HuH-7.5 (cell line): ENCODE results near the gene MSI2.
"Not testable (repeated sequence)": the region's sequence is repeated elsewhere in the genome, so short reads cannot be mapped to it uniquely, and the experiment has no call there.

Experiments used
- DNase-seq: peaks from one replicate; pipeline ENCODE4 v3.0.0; 2011; ENCODE audit warnings: low spot score

The MSI2 gene

DNA sequence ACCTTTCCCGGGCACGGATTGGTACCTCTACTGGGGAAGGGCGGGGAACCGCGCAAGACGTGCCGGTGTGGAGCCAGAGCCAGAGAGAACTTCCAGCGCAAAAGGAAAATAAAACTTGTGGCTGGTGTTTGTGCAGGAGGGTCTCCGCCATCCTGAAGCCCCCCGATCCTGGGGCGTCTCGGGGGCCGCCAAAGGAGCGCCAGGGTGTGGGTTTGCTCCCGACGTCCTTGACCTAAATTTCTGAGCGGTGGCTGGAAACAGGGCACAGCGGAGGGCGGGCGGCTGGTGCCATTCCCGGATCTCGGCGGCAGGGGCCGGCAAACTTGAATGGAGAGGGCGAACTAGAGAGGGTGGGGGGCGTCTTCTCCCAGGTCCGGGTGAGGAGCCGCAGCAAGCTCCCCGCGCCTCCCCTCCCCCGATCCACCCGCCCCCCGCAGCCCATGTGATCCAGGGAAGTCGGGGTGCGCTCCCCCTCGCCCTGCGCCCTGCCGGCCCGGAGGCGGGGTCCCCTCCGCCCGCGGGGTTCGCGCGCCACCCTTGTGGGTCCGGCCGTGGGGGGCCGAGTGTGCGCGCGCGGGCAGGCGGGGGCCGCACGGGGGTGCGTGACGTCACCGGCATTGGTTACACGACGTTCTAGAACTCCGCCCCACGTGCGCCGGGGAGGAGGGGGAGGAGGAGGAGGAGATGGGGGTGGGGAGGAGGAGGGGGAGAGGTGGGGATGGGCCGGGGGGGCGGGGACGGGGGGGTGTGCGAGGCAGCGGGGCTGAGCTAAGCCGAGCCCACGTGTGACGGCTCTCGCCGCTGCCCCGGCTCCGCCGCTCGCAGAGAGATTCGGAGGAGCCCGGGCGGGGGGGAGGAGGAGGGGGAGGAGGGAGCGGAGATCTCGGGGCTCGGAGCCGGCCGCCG, at the start of gene MSI2:
TSS of gene MSI2 (plus strand) at position 748 of the 906 bp plus-strand sequence. CDS start 220 bp downstream, outside the sequence.
- DNase-seq = peak; percentile 60

- no peak for DNase-seq
Measured at GRCh38 chr17:57206928-57207327, 49.4 kb upstream of the MSI2 start.

DNA sequence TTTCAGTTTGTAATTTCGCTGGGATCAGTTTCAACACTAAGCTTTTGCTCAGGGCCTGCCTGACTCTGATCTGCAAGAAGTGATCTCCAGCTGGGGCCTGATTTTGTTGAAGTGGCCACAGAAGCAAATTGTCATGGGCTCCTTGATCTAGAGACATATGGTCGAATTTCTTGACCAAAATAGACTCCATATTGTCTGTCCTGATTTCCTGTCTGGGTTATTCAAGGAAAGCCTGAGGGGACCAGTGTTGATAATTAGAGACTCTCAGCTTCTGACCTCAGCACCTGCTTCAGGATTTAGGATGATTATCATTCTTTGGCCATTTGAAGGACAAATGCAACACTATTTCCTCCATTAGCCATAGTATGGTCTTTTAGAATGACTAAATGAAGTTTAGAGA, 48.9 kb upstream of the MSI2 start:
- DNase-seq = no peak

DNA sequence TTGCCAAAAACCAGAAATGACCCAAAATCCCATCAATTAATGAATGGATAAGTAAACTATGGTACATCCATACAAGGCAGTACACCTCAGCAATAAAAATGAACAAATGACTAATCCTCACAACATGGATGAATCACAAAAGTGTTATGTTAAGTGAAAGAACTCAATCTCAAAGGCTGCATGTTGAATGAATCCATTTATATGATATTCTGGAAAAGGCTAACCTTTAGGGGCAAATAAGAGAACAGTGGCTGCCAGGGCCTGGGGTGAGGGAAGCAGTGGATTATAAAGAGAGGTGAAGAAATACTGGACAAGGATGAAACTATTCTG, 46.1 kb upstream of the MSI2 start:
- no peak for DNase-seq

DNA sequence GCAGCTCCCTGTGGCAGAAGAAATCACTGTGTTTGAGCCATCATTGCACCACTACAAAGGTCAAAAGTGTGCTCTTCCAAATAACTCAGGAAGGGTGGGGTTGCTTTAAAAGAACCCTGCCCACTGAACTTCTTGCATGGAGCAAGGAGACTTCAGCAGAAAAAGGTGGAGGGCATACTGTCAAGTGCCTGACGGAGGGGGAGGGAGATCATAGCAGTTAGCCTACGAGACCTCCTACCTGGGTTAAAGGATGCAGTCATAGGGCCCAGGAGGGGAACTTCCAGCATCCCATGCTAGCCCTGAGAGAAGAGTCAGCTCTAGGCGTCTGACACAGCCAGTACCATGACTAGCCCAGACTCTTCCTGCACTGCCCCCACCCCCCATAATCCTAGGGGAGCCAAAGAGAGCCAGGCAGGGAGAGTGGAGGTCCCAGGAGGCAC, 45.3 kb upstream of the MSI2 start:
- DNase-seq = no peak

DNA sequence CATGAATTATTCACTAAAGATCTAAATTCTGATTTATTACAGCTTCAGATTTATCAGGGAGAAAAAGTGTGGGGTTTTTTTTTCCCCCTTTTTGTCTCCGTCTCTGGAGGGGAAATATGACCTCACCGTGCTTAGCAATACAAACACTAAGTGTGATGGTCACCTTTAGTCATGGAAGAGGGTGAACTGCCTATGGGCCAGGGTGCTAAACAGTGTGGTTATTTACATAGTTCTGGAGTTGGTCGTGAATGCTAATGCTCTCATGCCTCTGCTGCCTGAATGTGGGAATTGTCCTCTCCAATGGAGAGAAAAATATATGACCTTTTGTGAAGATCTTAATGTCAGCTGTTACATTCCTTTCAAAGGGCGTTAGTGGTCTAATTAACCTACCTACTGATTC, 44.8 kb upstream of the MSI2 start:
- DNase-seq = peak; percentile 46

DNA sequence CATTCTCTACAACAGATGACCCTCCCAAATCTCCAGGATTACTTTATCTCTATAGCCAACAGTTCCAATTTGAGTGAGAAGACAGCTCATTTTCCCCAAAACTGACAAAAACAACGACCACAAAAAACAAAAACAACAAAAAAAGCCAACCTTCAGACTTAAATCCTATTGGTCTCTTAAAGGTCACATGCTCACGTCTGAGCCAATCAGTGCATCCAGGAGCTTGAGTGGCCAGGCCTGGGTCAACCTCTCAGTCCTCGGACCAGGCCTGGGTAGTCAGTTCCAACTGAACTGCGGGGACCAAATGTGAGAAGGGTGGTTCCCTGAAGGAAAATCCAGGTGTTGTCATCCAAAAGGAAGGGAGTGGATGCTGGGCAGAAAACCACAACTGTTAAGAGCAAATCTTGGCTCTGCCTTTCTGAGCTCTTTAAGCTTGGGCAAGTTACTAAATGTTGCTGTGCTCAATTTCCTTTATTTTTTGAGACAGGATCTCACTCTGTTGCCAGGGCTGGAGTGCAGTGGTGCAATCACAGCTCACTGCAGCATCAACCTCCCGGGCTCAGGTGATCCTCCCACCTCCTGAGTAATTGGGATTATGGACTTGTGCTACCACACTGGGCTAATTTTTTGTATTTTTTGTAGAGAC, 43.0 kb upstream of the MSI2 start:
- DNase-seq = no peak

DNA sequence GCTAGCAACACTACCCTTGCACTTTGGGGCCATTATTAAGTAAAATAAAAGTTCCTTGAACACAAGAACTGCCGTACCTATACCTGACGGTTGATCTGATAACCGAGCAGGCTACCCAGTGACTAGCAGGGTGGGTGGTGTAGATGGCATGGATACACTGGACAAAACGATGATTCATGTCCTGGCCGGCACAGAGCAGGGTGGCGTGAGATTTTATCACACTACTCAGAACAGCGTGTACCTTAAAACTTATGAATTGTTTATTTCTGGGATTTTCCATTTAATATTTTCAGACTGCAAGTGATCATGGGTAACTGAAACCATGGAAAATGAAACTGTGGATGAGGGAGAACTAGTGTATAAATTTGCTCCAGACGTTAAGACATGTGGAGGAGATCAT, 41.0 kb upstream of the MSI2 start:
- peak; percentile 20 for DNase-seq

- DNase-seq = no peak
Measured at GRCh38 chr17:57221366-57222350, 34.7 kb upstream of the MSI2 start.

- DNase-seq = not testable (repeated sequence)
Measured at GRCh38 chr17:57222422-57222821, 33.9 kb upstream of the MSI2 start.

DNA sequence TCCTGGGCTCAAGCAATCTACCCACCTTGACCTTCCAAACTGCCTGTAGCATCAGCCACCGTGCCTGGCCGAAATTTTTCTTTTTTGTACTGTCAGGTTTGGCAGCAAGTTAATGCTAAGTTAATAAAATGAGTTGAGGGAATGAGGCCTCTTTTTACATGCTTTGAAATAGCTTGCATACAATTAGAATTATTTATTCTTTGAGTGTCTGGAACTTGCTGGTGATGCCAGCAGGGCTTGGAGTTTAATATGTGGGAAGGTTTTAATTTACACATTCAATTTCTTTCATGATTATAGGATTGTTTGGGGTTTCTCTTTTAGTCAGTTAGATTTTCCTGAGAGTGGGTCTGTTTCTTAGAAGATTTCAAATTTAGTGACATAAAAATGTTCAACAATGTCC, 31.2 kb upstream of the MSI2 start:
- DNase-seq = no peak

GRCh38 chr17:57226793-57227192, 29.5 kb upstream of the MSI2 start:
- DNase-seq = no peak

GRCh38 chr17:57228911-57229310, 27.4 kb upstream of the MSI2 start:
- DNase-seq = no peak

- DNase-seq = no peak
Measured at GRCh38 chr17:57234061-57234738, 22.1 kb upstream of the MSI2 start.

DNA sequence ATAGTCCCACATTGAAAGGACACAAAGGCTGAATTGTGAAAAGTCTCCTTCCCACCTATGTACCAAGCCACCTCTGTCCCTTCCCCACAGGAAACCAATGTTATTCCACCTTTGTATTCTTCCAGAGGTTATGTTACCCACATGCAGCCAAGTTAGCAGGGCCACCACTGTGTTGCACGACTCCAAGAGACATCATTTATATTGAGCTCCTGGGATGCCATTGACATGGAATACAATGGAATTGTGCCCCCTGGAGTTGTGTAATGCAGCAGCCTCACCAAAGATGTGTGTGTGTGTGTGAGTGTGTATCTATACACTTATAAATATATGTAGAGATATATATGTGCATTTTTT, 21.6 kb upstream of the MSI2 start:
- no peak for DNase-seq

GRCh38 chr17:57235124-57235523, 21.2 kb upstream of the MSI2 start:
- no peak for DNase-seq

- DNase-seq = no peak
Measured at GRCh38 chr17:57236686-57237299, 19.5 kb upstream of the MSI2 start.

DNA sequence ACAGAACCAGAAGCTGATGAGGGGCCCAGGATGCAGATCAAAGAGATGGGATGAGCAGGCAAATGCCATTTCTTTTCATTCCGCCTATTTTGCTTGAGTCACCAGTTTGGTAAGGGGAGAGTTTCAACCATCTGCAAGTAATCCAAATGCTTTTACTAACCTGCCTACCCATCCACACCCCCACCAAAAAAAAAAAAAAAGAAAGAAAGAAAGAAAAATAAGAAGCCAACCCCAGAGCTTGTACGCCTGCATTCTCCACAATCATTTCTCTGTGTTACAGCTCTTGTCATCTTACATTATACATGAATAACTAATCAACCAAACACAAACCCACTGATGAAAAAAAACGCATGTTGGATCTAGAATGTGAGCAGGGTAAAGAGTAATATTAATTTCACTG, 15.7 kb upstream of the MSI2 start:
- no peak for DNase-seq

- DNase-seq = no peak
Measured at GRCh38 chr17:57242148-57242547, 14.2 kb upstream of the MSI2 start.

DNA sequence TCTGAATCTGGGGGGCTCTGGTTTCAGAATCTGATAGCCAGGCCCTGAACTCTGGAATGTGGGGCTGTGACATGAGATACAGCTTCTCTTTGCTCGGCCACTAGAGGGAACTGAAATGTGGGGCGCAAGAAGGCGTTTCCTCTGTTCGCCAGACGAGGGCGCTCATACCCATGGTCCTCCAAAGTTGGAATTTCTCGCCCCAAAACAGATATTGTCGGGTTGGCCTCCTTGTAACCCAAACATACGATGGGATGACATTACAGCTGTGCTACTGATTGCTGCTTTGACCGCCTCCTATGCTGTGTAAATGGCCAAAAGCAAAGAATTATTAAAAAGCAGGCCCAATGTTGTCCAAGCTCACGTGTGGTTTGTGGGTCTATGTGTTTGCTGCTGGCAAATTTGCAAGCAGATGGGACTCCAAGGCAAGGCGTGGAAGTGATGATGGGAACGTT, 13.1 kb upstream of the MSI2 start:
- DNase-seq = peak; percentile 68

DNA sequence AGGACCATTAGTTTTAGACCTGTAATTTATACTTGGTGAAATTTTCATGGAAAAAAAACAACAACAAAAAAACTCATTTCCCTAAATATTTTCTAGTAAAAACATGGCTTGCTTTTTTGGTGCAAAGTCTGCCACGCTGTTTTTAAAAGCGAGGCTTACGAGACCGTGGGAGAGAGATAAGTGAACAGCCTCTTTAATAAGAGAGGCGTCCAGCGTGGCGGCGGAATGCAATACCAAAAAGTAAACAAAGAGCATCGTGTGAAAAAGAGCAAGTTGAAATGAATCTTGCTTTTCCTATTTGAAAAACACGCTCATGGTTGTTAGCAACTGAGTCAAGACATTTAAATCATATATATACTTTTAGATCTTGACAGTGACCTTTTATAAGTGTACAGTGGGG, 10.5 kb upstream of the MSI2 start:
- no peak for DNase-seq
